Lower leg skin (tissue), 3 donors: ENCODE data around the gene FDPS.

Source experiments
- CTCF ChIP-seq, 3 donors: fragments of 450-650 bp; IDR thresholded peaks; one replicate each; pipeline ENCODE4 v1.5.1; 2016; ENCODE audit warnings: antibody characterized with exemption in 3 of 3, mild to moderate bottlenecking in 3 of 3, moderate library complexity in 2 of 3
- POLR2A ChIP-seq, 2 donors: fragments of 450-650 bp; IDR thresholded peaks; one replicate each; pipeline ENCODE4 v1.6.1; 2016 to 2017; ENCODE audit warnings: antibody characterized with exemption in 2 of 2, mild to moderate bottlenecking in 1 of 2, moderate library complexity in 1 of 2

GRCh38 chr1:155326631-155327037 lies 18.0 kb downstream of the FDPS start:
- TF ChIP-seq CTCF (IDR thresholded peaks at IDR 0.05), result no peak
- TF ChIP-seq POLR2A (IDR thresholded peaks at IDR 0.05), result no peak
